Cerebellar nuclear complex (tissue), 1 donor: Measurements from ENCODE around the gene RGS4.
"Not testable (repeated sequence)": the region's sequence is repeated elsewhere in the genome, so short reads cannot be mapped to it uniquely, and the experiment has no call there.

ENCODE experiments used
- DNase-seq, 2 experiments: peaks; one replicate each; lab custom pipeline; 2025; lab: John Stamatoyannopoulos, UW

RGS4 gene

DNA sequence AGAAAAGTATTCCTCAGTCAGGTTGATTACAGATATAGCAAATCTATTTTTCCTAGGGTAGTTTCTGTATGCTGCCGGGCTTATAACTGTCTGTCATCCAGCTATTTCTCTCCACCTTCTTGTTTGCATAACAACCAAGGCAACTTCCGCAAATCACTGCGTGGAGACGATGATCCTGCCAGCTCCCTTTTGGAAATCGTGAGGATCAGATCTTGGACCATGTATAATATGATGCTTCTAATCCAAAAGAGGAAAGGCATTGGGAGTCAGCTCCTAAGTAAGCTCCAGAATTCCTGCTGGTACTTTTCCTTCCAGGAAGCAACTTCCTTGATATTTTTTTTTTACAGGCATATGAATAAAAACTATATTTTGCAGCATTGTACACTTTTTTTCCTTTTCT lies 445 bp upstream of the RGS4 start:
- no peak for DNase-seq

DNA sequence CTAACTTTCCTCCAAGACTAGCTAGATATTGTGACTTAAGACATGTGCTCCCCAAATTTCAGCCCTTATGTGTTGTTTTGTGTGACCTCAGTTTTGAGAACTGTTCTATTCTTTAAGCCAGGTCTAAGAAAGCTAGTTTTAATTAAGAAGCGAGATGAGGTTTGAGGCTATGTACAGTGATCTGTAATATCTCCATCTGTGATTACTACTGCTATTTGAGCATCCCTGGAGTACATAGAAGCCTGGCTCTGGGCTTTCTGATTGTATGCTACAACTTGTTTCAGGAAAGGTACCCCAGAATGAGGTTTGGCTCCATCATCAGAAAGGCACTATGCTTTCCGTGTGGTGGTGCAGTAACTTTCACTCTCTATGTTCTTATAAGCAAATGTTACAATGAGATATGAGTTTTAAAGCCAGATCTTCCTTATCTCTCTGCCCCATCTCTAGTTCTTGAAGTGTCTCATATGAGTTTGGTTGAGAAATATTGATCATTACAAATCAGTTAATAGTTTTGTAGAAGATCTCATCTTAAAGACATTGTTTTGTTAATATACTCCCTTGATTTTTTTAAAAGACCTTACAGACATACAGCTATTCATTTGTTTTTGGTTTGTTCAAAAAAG lies 605 bp downstream of the RGS4 start:
- no peak for DNase-seq

DNA sequence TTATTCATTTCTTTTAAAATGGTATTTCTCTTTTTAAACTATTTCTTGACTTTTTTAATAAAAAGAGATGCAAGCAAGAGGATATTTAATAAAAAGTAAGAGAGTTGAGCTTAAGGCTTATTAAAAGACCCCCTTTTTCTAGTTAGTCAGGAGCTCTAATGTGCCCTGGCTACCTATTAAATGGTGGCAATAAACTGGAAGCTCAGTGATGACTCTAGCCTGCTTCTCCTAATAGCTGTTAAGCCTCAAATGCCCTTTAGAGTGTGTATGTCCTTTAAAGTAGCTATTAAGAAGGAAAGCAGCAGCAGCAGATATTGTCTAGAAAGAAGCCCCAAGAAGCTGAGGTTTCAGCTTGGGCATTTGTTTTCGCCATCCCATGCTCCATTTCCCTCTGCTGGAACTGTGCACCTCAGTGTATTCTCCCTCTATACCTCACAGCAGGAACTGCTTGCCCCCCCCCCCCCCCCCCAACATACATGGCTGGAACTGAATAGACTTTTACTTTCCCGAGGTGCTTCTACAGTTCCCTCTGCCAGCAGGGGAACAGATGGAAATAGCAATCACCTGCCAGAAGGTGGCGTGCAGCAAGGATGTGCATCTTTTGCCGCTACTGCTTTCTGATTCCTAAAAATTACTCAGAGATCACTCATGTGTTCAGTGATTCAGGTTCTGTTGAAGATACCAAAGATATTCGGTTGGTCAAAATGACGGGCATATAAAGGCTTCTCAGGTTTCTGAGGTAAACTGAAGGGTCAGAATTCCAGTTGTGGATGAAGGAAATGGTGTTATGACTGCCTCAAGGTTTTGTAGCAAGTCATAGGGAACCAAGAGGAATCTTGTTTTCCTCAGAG lies 2.5 kb downstream of the RGS4 start:
- DNase-seq: no peak

DNA sequence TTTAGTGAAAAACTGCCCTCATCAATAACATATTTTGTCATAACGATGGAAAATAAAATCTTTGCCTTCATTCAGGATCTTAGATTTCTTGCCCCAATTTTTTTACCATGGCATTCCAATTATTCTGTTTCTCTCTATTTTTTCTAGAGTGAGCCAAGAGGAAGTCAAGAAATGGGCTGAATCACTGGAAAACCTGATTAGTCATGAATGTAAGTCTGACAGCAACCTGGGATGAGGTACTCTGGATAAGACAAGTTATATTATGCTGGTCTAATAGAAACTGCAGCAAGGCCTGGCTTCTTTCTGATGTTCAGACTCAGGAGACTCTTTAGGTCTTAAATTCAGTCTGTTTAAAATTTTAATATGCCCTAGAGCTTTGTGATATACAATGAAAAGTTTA lies 3.5 kb downstream of the RGS4 start:
- DNase-seq: no peak

DNA sequence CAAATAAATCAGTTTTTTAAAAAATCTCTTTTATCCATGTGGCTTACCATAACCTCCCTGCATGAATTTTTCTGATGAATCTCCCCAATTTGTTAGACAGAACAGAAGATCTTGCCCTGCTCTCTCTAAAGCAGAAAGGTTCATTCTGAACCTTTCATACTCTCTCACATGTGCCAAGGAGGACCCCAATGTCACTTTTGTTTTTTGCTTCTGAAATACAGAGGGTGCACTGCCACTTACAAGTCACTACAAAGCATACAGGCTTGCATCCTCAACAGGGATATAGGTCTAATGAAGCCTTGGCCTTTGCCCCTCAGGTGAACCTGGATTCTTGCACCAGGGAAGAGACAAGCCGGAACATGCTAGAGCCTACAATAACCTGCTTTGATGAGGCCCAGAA lies 4.8 kb downstream of the RGS4 start:
- DNase-seq: no peak

DNA sequence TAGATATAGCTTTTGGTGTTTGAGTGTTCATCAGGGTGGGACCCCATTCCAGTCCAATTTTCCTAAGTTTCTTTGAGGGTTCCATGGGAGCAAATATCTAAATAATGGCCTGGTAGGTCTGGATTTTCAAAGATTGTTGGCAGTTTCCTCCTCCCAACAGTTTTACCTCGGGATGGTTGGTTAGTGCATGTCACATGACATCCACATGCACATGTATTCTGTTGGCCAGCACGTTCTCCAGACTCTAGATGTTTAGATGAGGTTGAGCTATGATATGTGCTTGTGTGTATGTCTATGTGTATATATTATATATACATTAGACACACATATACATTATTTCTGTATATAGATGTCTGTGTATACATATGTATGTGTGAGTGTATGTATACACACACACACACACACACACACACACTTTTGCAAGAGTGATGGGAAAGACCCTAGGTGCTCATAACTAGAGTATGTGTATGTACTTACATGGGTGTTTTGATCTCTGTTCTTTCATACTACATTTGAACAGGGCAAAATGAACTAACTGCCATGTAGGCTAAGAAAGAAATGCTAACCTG lies 5.6 kb downstream of the RGS4 start:
- DNase-seq: no peak

DNA sequence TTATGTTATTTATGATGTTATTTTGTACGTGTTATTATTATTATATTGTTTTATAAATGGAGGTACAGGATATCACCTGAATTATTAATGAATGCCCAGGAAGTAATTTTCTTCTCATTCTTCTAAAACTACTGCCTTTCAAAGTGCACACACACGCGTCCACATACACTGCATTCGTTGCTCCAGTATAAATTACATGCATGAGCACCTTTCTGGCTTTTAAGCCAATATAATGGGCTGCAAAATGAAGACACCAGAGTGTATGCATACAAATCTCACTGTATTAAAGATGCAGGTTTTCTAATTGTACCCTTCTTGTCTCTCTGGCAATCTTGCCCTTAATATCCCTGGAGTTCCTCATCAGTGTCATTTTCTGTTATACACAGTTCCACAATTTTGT lies 6.9 kb downstream of the RGS4 start:
- no peak for DNase-seq

DNA sequence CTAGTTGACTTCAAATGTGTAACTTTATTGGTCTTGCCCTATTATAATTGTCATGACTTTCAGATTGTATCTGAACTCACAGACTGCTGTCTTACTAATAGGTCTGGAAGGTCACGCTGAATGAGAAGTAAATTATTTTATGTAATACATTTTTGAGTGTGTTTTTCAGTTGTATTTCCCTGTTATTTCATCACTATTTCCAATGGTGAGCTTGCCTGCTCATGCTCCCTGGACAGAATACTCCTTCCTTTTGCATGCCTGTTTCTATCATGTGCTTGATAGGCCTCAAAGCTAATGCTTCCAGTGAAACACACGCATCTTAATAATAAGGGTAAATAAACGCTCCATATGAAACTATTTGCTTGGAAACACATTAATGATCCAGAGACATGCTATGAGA lies 7.3 kb downstream of the RGS4 start:
- no peak for DNase-seq

DNA sequence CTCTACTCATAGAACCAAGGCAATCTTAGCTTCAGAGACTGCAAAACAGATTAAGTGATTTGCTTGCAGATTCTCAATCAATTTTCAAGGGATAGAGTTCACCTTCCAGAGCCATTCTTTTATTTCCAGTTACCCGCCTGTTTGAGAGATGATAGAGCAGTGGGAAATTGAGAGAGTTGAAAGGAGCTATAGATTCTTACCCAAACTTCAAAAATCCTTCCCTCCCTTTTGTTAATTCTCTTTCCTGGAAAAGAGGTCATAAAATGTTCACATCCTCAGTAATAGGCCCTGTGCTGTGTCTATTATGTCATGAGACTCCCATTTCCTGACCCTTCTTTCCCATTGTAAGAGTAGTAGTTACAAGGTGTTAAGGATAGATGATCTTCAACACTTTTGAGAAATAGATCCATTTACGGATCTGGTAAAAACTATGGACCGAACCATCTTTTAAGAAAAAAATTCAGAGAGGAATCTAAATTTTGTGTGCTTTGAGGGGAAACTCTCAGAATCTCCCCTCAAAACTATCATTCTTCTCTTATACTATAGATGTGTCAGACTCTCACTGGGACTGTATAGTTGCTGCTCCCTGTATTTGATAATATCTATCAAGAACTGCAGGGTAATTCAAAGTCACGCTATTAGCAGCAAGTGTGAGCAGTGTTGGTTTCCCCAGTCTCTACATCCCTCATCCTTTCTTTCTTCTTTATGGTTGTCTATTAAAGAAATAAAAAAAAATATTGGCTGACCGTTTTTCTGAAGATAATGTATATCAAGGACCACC lies 8.0 kb downstream of the RGS4 start:
- no peak for DNase-seq

DNA sequence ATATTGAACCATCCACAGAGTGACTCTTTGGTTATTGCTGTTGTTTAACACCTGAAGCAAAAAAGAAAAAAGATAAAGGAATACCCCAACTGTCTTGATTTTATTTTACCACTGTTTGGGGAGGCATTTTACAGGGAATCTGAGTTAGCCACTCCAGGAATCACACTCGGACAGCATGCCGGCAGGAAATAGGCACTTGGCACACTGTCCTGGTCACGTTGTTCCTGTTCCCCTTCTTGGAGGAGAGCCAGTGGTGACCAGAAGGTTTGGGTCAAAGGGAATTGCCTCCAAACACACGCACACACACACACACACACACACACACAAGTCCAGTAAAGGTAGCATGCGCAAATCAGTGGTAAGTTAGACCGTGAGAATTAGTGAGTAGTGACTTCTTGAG lies 13.8 kb downstream of the RGS4 start:
- DNase-seq: no peak

DNA sequence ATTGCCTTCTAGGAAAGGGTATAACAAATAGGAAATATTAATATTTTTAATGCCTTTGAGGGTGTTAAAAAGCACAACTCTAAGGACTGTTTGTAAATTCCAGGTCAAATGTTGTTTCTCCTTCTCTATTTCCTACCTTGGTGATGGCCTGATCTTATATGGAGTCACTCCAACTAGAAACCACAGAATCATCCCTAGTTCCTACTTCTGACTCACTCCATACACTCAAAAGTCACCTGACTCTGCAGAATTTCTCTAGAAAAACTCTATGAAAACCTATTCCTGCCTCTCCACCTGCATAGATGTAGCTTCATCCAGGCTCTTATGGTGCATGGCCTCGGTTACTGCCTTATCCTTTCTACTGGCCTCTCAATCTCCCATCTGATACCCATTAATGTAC lies 14.5 kb downstream of the RGS4 start:
- DNase-seq: no peak

DNA sequence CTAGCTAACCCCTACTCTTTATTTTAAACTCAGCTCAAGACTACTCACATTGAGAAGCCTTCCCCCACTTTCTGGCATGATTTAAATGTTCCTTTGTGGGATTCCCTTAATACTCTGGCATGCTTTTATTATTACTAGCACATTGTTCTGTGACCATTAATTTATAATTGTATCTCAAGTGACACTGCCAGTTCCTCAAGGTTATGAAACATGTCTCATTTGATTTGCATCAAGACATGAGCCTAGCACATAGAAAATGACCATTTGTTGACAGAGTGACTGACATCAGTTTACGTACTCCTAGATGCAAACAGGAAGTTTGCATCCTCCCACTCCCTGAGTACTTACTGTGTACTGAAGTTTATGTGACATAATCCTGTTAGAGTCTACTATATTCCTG lies 15.2 kb downstream of the RGS4 start:
- DNase-seq: no peak

DNA sequence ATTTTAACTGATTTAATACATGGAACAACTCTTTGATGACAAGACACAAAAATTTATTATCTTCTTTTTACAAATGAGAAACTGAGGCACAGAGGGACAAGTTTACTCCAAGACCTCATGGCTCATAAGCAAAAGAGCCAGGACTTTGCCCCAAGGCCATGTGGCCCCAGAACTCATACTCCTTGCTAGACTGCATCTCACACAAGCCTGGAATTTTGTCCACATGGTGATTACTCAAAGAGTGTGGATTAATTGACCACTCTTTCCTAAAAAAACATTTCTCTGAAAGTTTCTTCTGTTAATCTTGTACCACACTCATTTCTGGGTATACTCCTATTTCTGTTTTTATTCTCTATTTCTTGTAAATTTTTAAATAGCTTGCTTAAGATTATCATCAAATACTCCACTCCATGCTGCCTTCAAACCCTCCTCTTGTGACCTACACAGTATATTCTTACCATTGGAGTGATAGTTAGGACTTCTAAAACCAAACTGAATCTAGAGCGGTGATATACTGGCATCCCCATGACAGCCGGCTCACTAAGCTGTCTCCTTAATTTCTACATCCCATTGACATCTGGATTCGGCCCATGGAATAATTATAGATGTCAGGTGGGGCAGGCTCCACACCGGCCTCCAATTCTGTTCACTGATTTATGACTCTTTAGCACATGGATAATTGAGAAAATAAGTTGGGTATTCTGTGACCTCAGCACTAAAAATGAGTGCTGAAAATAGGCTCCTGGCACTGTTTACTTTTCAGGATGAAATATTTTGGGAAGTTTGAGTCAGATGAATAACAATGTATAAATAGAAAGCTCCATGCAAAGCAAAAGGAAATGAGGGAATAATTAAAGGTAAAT lies 16.1 kb downstream of the RGS4 start:
- no peak for DNase-seq

DNA sequence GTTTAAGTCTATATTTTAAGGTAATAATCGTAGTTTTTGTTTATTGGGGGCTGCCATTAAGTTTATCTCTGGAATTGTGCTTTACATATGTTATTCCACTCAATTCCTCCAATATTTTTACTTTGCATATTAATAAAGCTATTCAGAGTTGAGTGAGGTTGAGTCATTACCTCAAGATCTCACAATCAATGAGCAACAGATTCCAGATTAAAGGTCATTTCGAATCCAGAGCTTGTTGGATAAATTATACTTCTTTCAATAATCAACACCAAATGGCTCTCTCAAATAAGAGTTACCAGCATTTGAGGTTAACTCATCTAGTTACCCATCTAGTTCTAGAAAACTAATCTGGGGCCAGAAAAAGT lies 16.7 kb downstream of the RGS4 start:
- DNase-seq: no peak

DNA sequence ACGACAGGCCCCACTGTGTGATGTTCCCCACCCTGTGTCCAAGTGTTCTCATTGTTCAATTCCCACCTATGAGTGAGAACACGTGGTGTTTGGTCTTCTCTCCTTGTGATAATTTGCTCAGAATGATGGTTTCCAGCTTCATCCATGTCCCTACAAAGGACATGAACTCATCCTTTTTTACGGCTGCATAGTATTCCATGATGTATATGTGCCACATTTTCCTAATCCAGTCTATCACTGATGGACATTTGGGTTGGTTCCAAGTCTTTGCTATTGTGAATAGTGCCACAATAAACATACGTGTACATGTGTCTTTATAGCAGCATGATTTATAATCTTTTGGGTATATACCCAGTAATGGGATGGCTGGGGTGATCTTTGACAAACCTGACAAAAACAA lies 20.0 kb downstream of the RGS4 start:
- DNase-seq: not testable (repeated sequence)

DNA sequence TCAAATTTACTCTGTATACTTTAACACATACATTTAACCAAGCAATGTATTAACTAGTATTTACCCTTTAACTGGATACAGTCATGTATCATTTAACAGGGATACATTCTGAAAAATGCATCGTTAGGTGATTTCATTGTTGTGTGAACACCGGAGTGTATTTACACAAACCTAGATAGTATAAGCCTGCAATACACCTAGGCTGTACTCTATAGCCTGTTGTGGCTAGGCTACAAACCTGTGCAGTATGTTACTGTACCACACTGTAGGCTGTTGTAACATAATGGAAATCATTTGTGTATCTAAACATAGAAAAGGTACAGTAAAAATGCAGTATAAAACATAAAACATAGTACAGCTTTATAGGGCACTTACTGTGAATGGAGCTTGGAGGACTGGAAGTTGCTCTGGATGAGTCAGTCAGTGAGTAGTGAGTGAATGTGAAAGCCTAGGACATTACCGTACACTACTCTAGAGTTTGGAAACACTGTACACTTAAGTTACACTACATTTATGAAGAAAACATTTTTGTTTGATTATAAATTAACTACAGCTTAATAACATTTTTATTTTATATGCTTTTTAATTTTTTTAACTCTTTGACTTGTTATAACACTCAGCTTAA lies 21.3 kb downstream of the RGS4 start:
- no peak for DNase-seq

DNA sequence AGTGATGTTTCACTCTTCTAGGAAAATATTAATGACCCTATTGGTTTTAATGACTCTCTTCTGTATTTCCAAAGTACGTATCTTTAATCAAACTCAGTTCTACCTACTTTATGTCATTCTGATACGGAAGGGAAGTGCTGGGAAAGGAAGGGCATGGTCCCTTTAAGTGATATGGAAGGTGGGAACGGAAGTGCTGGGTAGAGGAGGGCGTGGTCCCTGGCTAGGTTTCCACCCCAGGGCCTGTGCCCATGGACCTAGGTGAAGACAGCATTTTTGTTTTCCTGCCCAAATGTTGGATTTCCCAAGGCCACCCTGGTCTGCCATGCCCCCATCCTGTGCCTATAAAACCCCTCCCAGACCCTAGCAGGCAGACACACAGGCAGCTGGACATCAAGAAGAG lies 24.0 kb downstream of the RGS4 start:
- no peak for DNase-seq

DNA sequence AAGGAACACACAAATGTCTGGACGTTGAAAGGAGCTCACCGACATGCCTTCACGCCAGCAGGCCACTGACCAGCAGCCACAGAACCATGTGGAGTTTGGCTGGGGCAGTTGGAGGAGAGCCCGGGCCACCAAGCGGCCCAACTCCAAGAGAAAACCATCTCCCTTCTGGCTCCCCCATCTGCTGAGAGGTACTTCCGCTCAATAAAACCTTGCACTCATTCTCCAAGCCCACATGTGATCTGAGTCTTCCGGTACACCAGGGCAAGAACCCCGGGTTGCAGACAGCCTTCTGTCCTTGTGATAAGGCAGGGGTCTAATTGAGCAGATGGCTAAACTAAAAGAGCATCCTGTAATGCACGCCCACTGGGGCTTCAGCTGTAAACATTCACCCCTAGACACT lies 24.4 kb downstream of the RGS4 start:
- no peak for DNase-seq

DNA sequence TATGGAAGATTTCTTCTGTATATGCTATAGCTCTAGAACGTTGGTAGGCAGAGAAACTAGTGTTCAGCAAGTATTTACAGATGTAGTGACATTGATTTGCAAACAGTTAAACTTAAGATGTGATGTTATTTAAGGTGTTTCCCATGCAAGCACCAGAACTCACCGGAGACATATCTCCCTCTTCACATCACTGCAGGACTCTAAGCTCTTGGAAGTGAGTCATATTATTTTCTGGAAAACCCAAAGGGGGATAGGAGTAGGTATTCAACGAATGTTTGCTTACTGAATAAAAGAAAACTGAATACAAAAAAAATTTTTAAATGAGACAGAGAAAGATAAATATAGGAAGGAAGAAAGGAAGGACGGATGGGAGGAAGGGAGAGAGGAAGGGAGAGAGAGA lies 25.0 kb downstream of the RGS4 start:
- no peak for DNase-seq

DNA sequence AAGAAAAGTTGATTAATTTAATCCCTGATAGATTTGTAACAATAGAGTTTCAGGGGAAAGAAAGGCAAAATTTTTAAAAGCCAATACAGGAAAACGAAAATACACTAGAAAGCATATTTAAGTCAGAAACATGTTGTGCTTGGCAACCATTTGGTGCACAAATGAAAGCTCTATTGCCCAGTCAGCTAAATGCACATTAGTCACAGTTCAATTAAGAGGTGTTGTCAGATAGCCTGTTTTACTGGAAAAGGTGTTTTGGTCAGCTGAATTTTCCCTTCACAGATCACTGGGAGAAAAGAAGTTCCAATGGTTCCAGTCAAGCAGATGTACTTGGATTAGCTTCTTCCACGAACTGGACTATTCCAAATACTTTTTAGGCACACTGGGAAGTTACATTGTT lies 25.4 kb downstream of the RGS4 start:
- DNase-seq: no peak

DNA sequence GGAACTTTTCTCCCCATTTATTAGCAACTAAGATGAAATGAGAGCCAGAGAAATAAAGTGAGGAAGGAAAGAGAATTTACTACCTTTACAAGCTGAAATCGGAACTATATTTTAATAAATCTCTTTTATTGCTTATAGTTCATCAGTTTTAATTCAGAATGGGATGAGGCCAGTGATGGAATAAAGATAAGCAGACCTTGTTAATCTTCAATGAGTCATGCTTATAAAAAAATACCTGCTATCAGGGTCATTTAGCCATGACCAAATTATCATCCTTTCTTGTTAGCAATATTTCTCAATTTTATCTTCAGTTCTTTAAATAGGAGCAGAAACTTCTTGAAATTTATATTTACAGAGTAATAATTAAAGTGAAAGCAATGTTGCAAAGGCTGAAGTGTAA lies 26.1 kb downstream of the RGS4 start:
- DNase-seq: no peak
